Measurements from ENCODE around the gene DTX4. TPM values are rescaled to one million over a fixed set of nuclear protein-coding genes. Genes with fewer than 3 reads are reported as not detected.
A peak's percentile ranks its signal among the peaks of the same experiment; 100 is the strongest.

Gene DTX4
- total RNA-seq, 2 donors from 2014 or later = 16.1 to 16.6 TPM

- H3K36me3 Mint-ChIP-seq (ENCODE audit: low read depth) = peaks cover 9% of the 10 kb centered on the region
- H3K9ac ChIP-seq (ENCODE audit: extremely low read depth, low read length, poor library complexity, severe bottlenecking) = no peak overlapping the region
- H3K27ac Mint-ChIP-seq = no peak overlapping the region
- peaks cover 18% of the 10 kb centered on the region for H3K9me3 ChIP-seq (ENCODE audit: control insufficient read depth, low read length)
- TF ChIP-seq CTCF (conservative IDR thresholded peaks at IDR 0.05) = no peak
- no peaks in the 10 kb centered on the region for H3K27me3 ChIP-seq (ENCODE audit: control insufficient read depth, insufficient read depth, low read length, poor library complexity, severe bottlenecking)
- peak overlapping the region; percentile 88 for H3K4me3 ChIP-seq (ENCODE audit: low read length)
- peaks cover 5% of the 10 kb centered on the region for H3K4me1 ChIP-seq (ENCODE audit: control insufficient read depth, insufficient read depth, low read length)
- peaks cover 20% of the 10 kb centered on the region for H3K36me3 ChIP-seq (ENCODE audit: control insufficient read depth, insufficient read depth, low read length)
- H3K4me1 Mint-ChIP-seq = peaks cover 22% of the 10 kb centered on the region
- H3K4me3 Mint-ChIP-seq = peak overlapping the region; percentile 7
- no peak for DNase-seq
- peak overlapping the region; percentile 98 for H3K27ac ChIP-seq (ENCODE audit: low read depth, low read length)
- no peaks in the 10 kb centered on the region for H3K27me3 Mint-ChIP-seq (ENCODE audit: insufficient read depth)
- no peaks in the 10 kb centered on the region for H3K9me3 Mint-ChIP-seq
- 43 to 70% methylated on average over 4 of the region's 4 CpGs for WGBS, 2 experiments (ENCODE audit: insufficient coverage in 1 of 2, insufficient read length in 1 of 2)
Observed at GRCh38 chr11:59175091-59175501, 3.2 kb downstream of the DTX4 start.

GRCh38 chr11:59176330-59176729 is 4.4 kb downstream of the DTX4 start:
- no peak overlapping the region for H3K4me3 Mint-ChIP-seq
- 96 to 100% methylated on average over 6 to 7 of the region's 7 CpGs for WGBS, 2 experiments (ENCODE audit: insufficient coverage in 1 of 2, insufficient read length in 1 of 2)

GRCh38 chr11:59178402-59178801 is 6.5 kb downstream of the DTX4 start:
- H3K27ac ChIP-seq (ENCODE audit: low read depth, low read length) = no peak overlapping the region
- peaks cover 18% of the 10 kb centered on the region for H3K9me3 ChIP-seq (ENCODE audit: control insufficient read depth, low read length)
- H3K36me3 Mint-ChIP-seq (ENCODE audit: low read depth) = peaks cover 22% of the 10 kb centered on the region
- no peak for DNase-seq
- TF ChIP-seq CTCF (conservative IDR thresholded peaks at IDR 0.05) = no peak
- H3K9me3 Mint-ChIP-seq = no peaks in the 10 kb centered on the region
- H3K4me1 Mint-ChIP-seq = peaks cover 22% of the 10 kb centered on the region
- H3K4me1 ChIP-seq (ENCODE audit: control insufficient read depth, insufficient read depth, low read length) = peaks cover 5% of the 10 kb centered on the region
- no peak overlapping the region for H3K9ac ChIP-seq (ENCODE audit: extremely low read depth, low read length, poor library complexity, severe bottlenecking)
- H3K27ac Mint-ChIP-seq = no peak overlapping the region
- no peak overlapping the region for H3K4me3 ChIP-seq (ENCODE audit: low read length)
- no peak overlapping the region for H3K4me3 Mint-ChIP-seq
- H3K27me3 ChIP-seq (ENCODE audit: control insufficient read depth, insufficient read depth, low read length, poor library complexity, severe bottlenecking) = no peaks in the 10 kb centered on the region
- H3K27me3 Mint-ChIP-seq (ENCODE audit: insufficient read depth) = no peaks in the 10 kb centered on the region
- H3K36me3 ChIP-seq (ENCODE audit: control insufficient read depth, insufficient read depth, low read length) = peaks cover 44% of the 10 kb centered on the region

More at GRCh38 chr11:59176330-59176729, 4.4 kb downstream of the DTX4 start:
- H3K9me3 ChIP-seq (ENCODE audit: control insufficient read depth, low read length) = peaks cover 18% of the 10 kb centered on the region
- H3K36me3 ChIP-seq (ENCODE audit: control insufficient read depth, insufficient read depth, low read length) = peaks cover 24% of the 10 kb centered on the region
- Mint-ChIP-seq H3K27ac (no peak overlapping the region), H3K9me3 (no peaks in the 10 kb centered on the region), H3K36me3 (ENCODE audit: low read depth) (peaks cover 9% of the 10 kb centered on the region), H3K27me3 (ENCODE audit: insufficient read depth) (no peaks in the 10 kb centered on the region), H3K4me1 (peaks cover 22% of the 10 kb centered on the region)
- peaks cover 5% of the 10 kb centered on the region for H3K4me1 ChIP-seq (ENCODE audit: control insufficient read depth, insufficient read depth, low read length)
- H3K4me3 ChIP-seq (ENCODE audit: low read length) = no peak overlapping the region
- no peak overlapping the region for H3K9ac ChIP-seq (ENCODE audit: extremely low read depth, low read length, poor library complexity, severe bottlenecking)
- peak overlapping the region; percentile 98 for H3K27ac ChIP-seq (ENCODE audit: low read depth, low read length)
- no peak for DNase-seq
- TF ChIP-seq CTCF (conservative IDR thresholded peaks at IDR 0.05) = no peak
- H3K27me3 ChIP-seq (ENCODE audit: control insufficient read depth, insufficient read depth, low read length, poor library complexity, severe bottlenecking) = no peaks in the 10 kb centered on the region
